IMR-90 (cell line): ENCODE data around the gene PIKFYVE. TPM values are rescaled to one million over a fixed set of nuclear protein-coding genes. Genes with fewer than 3 reads are reported as not detected.

Source experiments
- ATAC-seq: fragments of 200-7000 bp; cut with Tn5 transposase; 2 replicates; pipeline ENCODE4 v1.9.1; 2020; ENCODE audit warnings: low read depth, mild to moderate bottlenecking, moderate library complexity
- BruUV-seq: library from RNA; stranded (reverse); fragments of 400-500 nt; replicated peaks from 2 replicates; lab custom pipeline; 2021; lab: Mats Ljungman, UMichigan
- CTCF ChIA-PET: fragments of 300-600 bp; formaldehyde crosslinking; extraction: SDS; loops from one replicate; lab custom pipeline; 2021; ENCODE audit warnings: antibody characterized with exemption; lab: Yijun Ruan, JAX
- POLR2A ChIA-PET: fragments of 300-600 bp; sonication (Branson Sonifier 250); formaldehyde crosslinking; loops from one replicate; lab custom pipeline; 2022; ENCODE audit warnings: antibody characterized with exemption; ENCODE audit not compliant: unreplicated experiment; lab: Charles Lee
- DNase-seq: peaks from one replicate; pipeline ENCODE4 v3.0.0; 2013
- H2AFZ ChIP-seq: replicated peaks from 2 replicates; pipeline ENCODE3; 2013; ENCODE audit warnings: low read length, mild to moderate bottlenecking; ENCODE audit not compliant: poor library complexity
- H2AK5ac ChIP-seq: 2 replicates; pipeline ENCODE4 v1.6.1; 2013; ENCODE audit warnings: low read depth, low read length, inconsistent platforms
- H2AK9ac ChIP-seq: replicated peaks from 2 replicates; pipeline ENCODE3; 2013; ENCODE audit warnings: mild to moderate bottlenecking, low read depth, low read length, moderate library complexity; ENCODE audit not compliant: poor library complexity
- H2BK120ac ChIP-seq: 2 replicates; pipeline ENCODE4 v1.6.1; 2013; ENCODE audit warnings: low read depth, low read length, inconsistent platforms
- H2BK15ac ChIP-seq: 3 replicates; pipeline ENCODE4 v1.6.1; 2013; ENCODE audit warnings: low read depth, low read length, inconsistent platforms
- H2BK20ac ChIP-seq: 2 replicates; pipeline ENCODE4 v1.6.1; 2013; ENCODE audit warnings: low read depth, mild to moderate bottlenecking, inconsistent platforms, low read length, moderate library complexity
- H2BK5ac ChIP-seq: 2 replicates; pipeline ENCODE4 v1.6.1; 2013; ENCODE audit warnings: mild to moderate bottlenecking, low read depth, low read length, inconsistent platforms; ENCODE audit not compliant: poor library complexity, severe bottlenecking
- H3K14ac ChIP-seq: replicated peaks from 2 replicates; pipeline ENCODE4 v1.6.1; 2013; ENCODE audit warnings: low read depth, low read length, inconsistent platforms
- H3K18ac ChIP-seq: 2 replicates; pipeline ENCODE4 v1.6.1; 2013; ENCODE audit warnings: low read depth, low read length, control low read depth
- H3K23ac ChIP-seq: 2 replicates; pipeline ENCODE4 v1.6.1; 2013; ENCODE audit warnings: low read depth, low read length, inconsistent platforms
- H3K27ac ChIP-seq: 2 replicates; pipeline ENCODE4 v1.5.1; 2013; ENCODE audit warnings: mild to moderate bottlenecking, control low read depth, low read length; ENCODE audit not compliant: insufficient read depth
- H3K27me3 ChIP-seq: 2 replicates; pipeline ENCODE4 v1.6.1; 2013; ENCODE audit warnings: low read length; ENCODE audit not compliant: control insufficient read depth, insufficient read depth
- H3K36me3 ChIP-seq: 2 replicates; pipeline ENCODE4 v1.6.1; 2013; ENCODE audit warnings: low read length, mixed read lengths; ENCODE audit not compliant: control insufficient read depth, insufficient read depth
- H3K4ac ChIP-seq: 2 replicates; pipeline ENCODE4 v1.6.1; 2013; ENCODE audit warnings: low read depth, low read length, inconsistent platforms
- H3K4me1 ChIP-seq: 2 replicates; pipeline ENCODE4 v1.6.1; 2013; ENCODE audit warnings: low read length, mixed read lengths; ENCODE audit not compliant: control insufficient read depth, insufficient read depth
- H3K4me2 ChIP-seq: 2 replicates; pipeline ENCODE4 v1.6.1; 2013; ENCODE audit warnings: low read depth, mild to moderate bottlenecking, control low read depth, low read length, moderate library complexity
- H3K4me3 ChIP-seq: 2 replicates; pipeline ENCODE4 v1.5.1; 2013; ENCODE audit warnings: low read depth, mild to moderate bottlenecking, control low read depth, low read length, moderate library complexity; ENCODE audit not compliant: insufficient read depth
- H3K56ac ChIP-seq: 2 replicates; pipeline ENCODE4 v1.6.1; 2013; ENCODE audit warnings: low read length, inconsistent platforms; ENCODE audit not compliant: insufficient read depth; ENCODE audit errors: extremely low read depth
- H3K79me1 ChIP-seq, 2 experiments: 2 replicates each; pipeline ENCODE4 v1.6.1; 2013; ENCODE audit warnings: low read length in 2 of 2, inconsistent platforms in 1 of 2, low read depth in 1 of 2
- H3K9ac ChIP-seq: 2 replicates; pipeline ENCODE4 v1.6.1; 2013; ENCODE audit warnings: low read depth, low read length, control low read depth
- H3K9me1 ChIP-seq: 2 replicates; pipeline ENCODE4 v1.6.1; 2013; ENCODE audit warnings: low read length, inconsistent platforms; ENCODE audit not compliant: insufficient read depth
- H3K9me3 ChIP-seq: 2 replicates; pipeline ENCODE4 v1.6.1; 2013; ENCODE audit warnings: low read length; ENCODE audit not compliant: control insufficient read depth, insufficient read depth
- H4K20me1 ChIP-seq: 2 replicates; pipeline ENCODE4 v1.6.1; 2013; ENCODE audit warnings: low read length, inconsistent platforms; ENCODE audit not compliant: insufficient read depth
- H4K5ac ChIP-seq: 2 replicates; pipeline ENCODE4 v1.6.1; 2013; ENCODE audit warnings: mild to moderate bottlenecking, low read depth, low read length, control low read depth
- H4K8ac ChIP-seq, 2 experiments: 2 replicates each; pipeline ENCODE4 v1.6.1; 2013; ENCODE audit warnings: low read depth in 2 of 2, low read length in 2 of 2, control low read depth in 1 of 2, inconsistent platforms in 1 of 2
- H4K91ac ChIP-seq: 2 replicates; pipeline ENCODE4 v1.6.1; 2013; ENCODE audit warnings: low read depth, low read length, inconsistent platforms; ENCODE audit not compliant: insufficient read depth
- CEBPB ChIP-seq: IDR thresholded peaks from 2 replicates; pipeline ENCODE4 v1.6.1; 2012; ENCODE audit warnings: low read depth, low read length, improper control_type of control experiment
- ELK1 ChIP-seq: fragments of 150-350 bp; IDR thresholded peaks from 2 replicates; pipeline ENCODE4 v1.6.1; 2016; ENCODE audit warnings: low read depth, mild to moderate bottlenecking, low read length, moderate library complexity, borderline replicate concordance
- MAFK ChIP-seq: IDR thresholded peaks from 2 replicates; pipeline ENCODE4 v1.6.1; 2012; ENCODE audit warnings: low read depth, low read length, improper control_type of control experiment
- MAZ ChIP-seq: IDR thresholded peaks from 2 replicates; pipeline ENCODE4 v1.6.1; 2012; ENCODE audit warnings: low read depth, mild to moderate bottlenecking, low read length, improper control_type of control experiment, moderate library complexity, borderline replicate concordance
- POLR2A ChIP-seq: IDR thresholded peaks from 2 replicates; pipeline ENCODE4 v1.6.1; 2012; ENCODE audit warnings: mild to moderate bottlenecking, low read depth, low read length
- RFX5 ChIP-seq: IDR thresholded peaks from 2 replicates; pipeline ENCODE4 v1.8.0; 2012; ENCODE audit warnings: low read depth, mild to moderate bottlenecking, low read length, moderate library complexity
- SMC3 ChIP-seq: fragments of 150-350 bp; IDR thresholded peaks from 2 replicates; pipeline ENCODE4 v1.6.1; 2016; ENCODE audit warnings: low read depth, mild to moderate bottlenecking, antibody characterized with exemption, low read length, moderate library complexity
- WGBS, 2 experiments: methylation state at CpG; one replicate each; pipeline versions ENCODE4 v1.1.5 to v1.1.7; 2013; ENCODE audit warnings: missing lambda C conversion rate in 2 of 2; ENCODE audit not compliant: insufficient read length in 1 of 2; ENCODE audit errors: extremely low coverage in 2 of 2; 5-methylcytosine and 5-hydroxymethylcytosine counted together
- dilution Hi-C: fragments of 300-500 bp; cut with HindIII; formaldehyde crosslinking; loops from one replicate; pipeline ENCODE4 v1.14.3; 2018; ENCODE audit warnings: low sequenced_read_pairs; ENCODE audit not compliant: unreplicated experiment
- in situ Hi-C: fragments of 300-500 bp; cut with MboI; formaldehyde crosslinking; loops from 3 replicates; pipeline ENCODE4 v1.14.3; 2019; ENCODE audit warnings: low sequenced_read_pairs, inconsistent platforms, mixed read lengths
- intact Hi-C: fragments of 100-400 bp; cut with micrococcal nuclease; formaldehyde crosslinking; loops from 2 replicates; pipeline ENCODE4 v1.10.0; 2022
- polyA plus RNA-seq, 3 experiments: library from polyadenylated mRNA; depleted of rRNA; stranded (reverse); fragments of >200 nt; gene quantifications; 2 replicates each; pipeline ENCODE4 v1.2.3, GENCODE V29; 2012; ENCODE audit warnings: low replicate concordance in 1 of 3
- total RNA-seq: library from RNA; depleted of rRNA; stranded (reverse); fragments of >200 nt; gene quantifications from 2 replicates; pipeline ENCODE4 v1.2.3, GENCODE V29; 2012

PIKFYVE gene
- total and polyA plus RNA-seq, 2 of the 4 experiments (the other 2 are of a cell fraction) = 9.3 to 34.6 TPM

- H4K8ac ChIP-seq = no peak overlapping the region
- no peak overlapping the region for H2BK15ac ChIP-seq
- TF ChIP-seq MAZ (no peak), ELK1 (no peak), MAFK (no peak), SMC3 (no peak), RFX5 (no peak), POLR2A (no peak), CEBPB (no peak)
- no TSS peak for BruUV-seq
- H4K91ac ChIP-seq = no peak overlapping the region
- intact Hi-C loops = no loop called here
- no peak overlapping the region for H3K4me3 ChIP-seq
- no peak overlapping the region for H3K9ac ChIP-seq
- H3K36me3 ChIP-seq = peaks cover 29% of the 10 kb centered on the region
- no peak overlapping the region for H2BK120ac ChIP-seq
- in situ Hi-C loops = no loop called here
- 0 out of 2 replicates have a peak, but pooled peaks cover 2% of the 10 kb centered on the region for H3K4me1 ChIP-seq
- no peak overlapping the region for H2AK5ac ChIP-seq
- no peak overlapping the region for H2AK9ac ChIP-seq
- H3K9me3 ChIP-seq = no peaks in the 10 kb centered on the region
- WGBS, 2 experiments = no CpG with 5 or more reads among the region's 2 CpGs
- POLR2A ChIA-PET = no interaction called here
- H3K14ac ChIP-seq = no peak overlapping the region
- H3K9me1 ChIP-seq = no peaks in the 10 kb centered on the region
- H3K23ac ChIP-seq = no peak overlapping the region
- H3K4ac ChIP-seq = no peak overlapping the region
- H3K56ac ChIP-seq = no peak overlapping the region
- H2BK5ac ChIP-seq = no peak overlapping the region
- no peaks in the 10 kb centered on the region for H3K27me3 ChIP-seq
- H3K79me1 ChIP-seq = peaks cover 14 to 21% of the 10 kb centered on the region in 2 experiments
- H2BK20ac ChIP-seq = no peak overlapping the region
- CTCF ChIA-PET = interaction anchor here (0.6 to 1.4 kb wide), 5 partner anchors 11 to 747 kb away, joined by 3 to 8 read pairs (median 3); no protein-coding TSS in a partner anchor
- no peak for DNase-seq
- no peak overlapping the region for H3K18ac ChIP-seq
- no peak overlapping the region for H4K5ac ChIP-seq
- no peak overlapping the region for H3K27ac ChIP-seq
- dilution Hi-C loops = no loop called here
- H3K4me2 ChIP-seq = no peak overlapping the region
- H2AFZ ChIP-seq = no peak overlapping the region
- ATAC-seq = no peak
- peaks cover 6% of the 10 kb centered on the region; the same call in 1 of the 2 replicates for H4K20me1 ChIP-seq
Observed at GRCh38 chr2:208280234-208280633, 14.2 kb downstream of the PIKFYVE start.
